ENCODE measurements around the gene NOX1. TPM values are rescaled to one million over a fixed set of nuclear protein-coding genes. Genes with fewer than 3 reads are reported as not detected.
"Not testable (repeated sequence)": the region's sequence is repeated elsewhere in the genome, so short reads cannot be mapped to it uniquely, and the experiment has no call there.

The NOX1 gene
- total and polyA plus RNA-seq, 4 donors: not detected

DNA sequence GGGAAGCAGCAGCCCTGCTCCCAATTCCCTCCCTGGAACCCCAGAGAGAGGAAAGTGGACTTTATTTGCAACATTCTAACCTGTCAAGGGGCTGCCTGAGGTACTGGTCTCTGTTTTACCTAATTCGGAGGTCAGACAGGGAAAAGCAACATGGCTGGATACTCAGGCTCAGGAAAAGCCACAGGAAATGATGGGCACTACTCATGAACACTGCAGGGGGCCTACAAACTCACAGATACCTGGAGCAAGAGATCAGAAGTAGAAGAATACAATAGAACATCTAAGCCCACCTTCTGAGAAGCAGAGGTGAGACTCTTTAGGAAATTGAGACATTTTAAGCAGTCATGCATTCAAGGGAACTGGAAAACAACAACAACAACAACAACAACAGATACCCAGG is 69.4 kb downstream of the NOX1 start:
- Histone ChIP-seq H3K27me3 (ENCODE audit: control insufficient read depth in 1 of 2, insufficient read depth in 2 of 2, low read length in 1 of 2) (no peaks in the 10 kb centered on the region), H3K36me3 (ENCODE audit: control insufficient read depth in 1 of 2, insufficient read depth in 2 of 2, low read length in 1 of 2) (no peaks in the 10 kb centered on the region), H3K4me1 (ENCODE audit: control insufficient read depth in 1 of 2, insufficient read depth in 2 of 2, low read length in 2 of 2) (no peaks in the 10 kb centered on the region), H3K27ac (ENCODE audit: low read depth in 1 of 2, low read length in 2 of 2) (no peak overlapping the region), H3K4me3 (ENCODE audit: low read length in 2 of 2) (no peak overlapping the region), H3K9me3 (ENCODE audit: control insufficient read depth, low read length) (no peaks in the 10 kb centered on the region)
- ATAC-seq (ENCODE audit: low FRiP score) (no peak), DNase-seq (no peak)
- 48 to 50% methylated on average over 1 of the region's 1 CpG for WGBS, 2 donors
- intact Hi-C loops (cut with DNase I): no loop called here

DNA sequence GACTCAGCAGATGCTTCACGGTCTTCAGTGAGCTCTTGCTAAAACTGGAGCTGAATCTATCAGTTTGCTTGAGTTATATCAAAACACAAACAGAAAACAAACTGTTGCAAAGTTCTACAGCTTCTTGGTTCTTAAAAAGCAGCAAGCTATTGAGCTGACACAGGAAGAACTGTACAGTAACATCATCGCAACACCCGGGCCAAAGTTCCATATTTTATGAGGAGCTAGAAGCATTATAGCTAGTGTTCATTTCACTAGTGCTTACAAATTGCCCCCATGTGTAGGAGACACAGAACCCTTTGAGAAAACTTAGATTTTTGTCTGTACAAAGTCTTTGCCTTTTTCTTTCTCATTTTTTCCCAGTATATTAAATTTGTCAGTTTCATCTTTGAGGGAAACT is 71.3 kb downstream of the NOX1 start:
- Histone ChIP-seq H3K4me3 (ENCODE audit: low read length in 2 of 2) (no peak overlapping the region), H3K27me3 (ENCODE audit: control insufficient read depth in 1 of 2, insufficient read depth in 2 of 2, low read length in 1 of 2) (no peaks in the 10 kb centered on the region), H3K4me1 (ENCODE audit: control insufficient read depth in 1 of 2, insufficient read depth in 2 of 2, low read length in 2 of 2) (no peaks in the 10 kb centered on the region), H3K9me3 (ENCODE audit: control insufficient read depth, low read length) (no peaks in the 10 kb centered on the region), H3K36me3 (ENCODE audit: control insufficient read depth in 1 of 2, insufficient read depth in 2 of 2, low read length in 1 of 2) (no peaks in the 10 kb centered on the region), H3K27ac (ENCODE audit: low read depth in 1 of 2, low read length in 2 of 2) (no peak overlapping the region)
- WGBS, 2 donors: 69 to 81% methylated on average over 3 of the region's 3 CpGs
- intact Hi-C loops (cut with DNase I): no loop called here
- ATAC-seq (ENCODE audit: low FRiP score) (no peak), DNase-seq (no peak)

DNA sequence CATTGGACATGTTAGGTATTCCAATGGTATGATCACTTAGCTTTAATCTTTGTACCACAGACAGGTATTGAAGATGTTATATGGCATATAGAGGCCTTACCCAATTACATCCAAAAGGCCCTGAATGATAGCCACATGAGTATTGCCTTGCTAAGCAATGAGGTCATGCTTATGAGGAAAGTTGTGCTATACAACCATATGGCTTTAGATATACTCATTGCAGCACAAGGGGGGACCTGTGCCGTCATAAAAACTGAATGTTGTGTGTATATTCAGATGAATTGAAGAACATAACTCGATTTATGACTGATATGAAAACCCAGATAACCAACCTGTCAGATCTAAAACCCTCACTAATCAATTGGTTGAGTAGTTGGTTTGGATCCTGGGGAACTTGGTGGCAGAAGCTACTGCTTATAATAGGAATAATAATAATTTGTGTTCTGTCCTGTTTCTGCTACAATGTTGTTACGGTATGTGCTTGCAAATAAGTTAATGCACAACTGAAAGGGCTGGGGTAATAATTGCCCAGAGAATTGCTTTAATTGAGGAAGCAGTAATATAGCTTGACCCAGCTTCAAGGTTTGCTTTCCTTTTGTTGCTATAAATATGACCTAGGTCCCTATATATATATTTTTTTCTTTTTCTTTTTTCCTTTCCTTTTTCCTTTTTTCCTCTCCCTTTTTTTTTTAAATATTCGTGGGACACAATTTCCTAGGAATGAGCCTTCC is 75.5 kb downstream of the NOX1 start:
- Histone ChIP-seq H3K4me3 (ENCODE audit: low read length in 2 of 2) (no peak overlapping the region), H3K4me1 (ENCODE audit: control insufficient read depth in 1 of 2, insufficient read depth in 2 of 2, low read length in 2 of 2) (no peaks in the 10 kb centered on the region), H3K36me3 (ENCODE audit: control insufficient read depth in 1 of 2, insufficient read depth in 2 of 2, low read length in 1 of 2) (no peaks in the 10 kb centered on the region), H3K9me3 (ENCODE audit: control insufficient read depth, low read length) (no peaks in the 10 kb centered on the region), H3K27ac (ENCODE audit: low read depth in 1 of 2, low read length in 2 of 2) (no peak overlapping the region), H3K27me3 (ENCODE audit: control insufficient read depth in 1 of 2, insufficient read depth in 2 of 2, low read length in 1 of 2) (no peaks in the 10 kb centered on the region)
- DNase-seq (no peak), ATAC-seq (ENCODE audit: low FRiP score) (no peak)
- 50 to 52% methylated on average over 4 of the region's 4 CpGs for WGBS, 2 donors
- intact Hi-C loops (cut with DNase I): no loop called here

DNA sequence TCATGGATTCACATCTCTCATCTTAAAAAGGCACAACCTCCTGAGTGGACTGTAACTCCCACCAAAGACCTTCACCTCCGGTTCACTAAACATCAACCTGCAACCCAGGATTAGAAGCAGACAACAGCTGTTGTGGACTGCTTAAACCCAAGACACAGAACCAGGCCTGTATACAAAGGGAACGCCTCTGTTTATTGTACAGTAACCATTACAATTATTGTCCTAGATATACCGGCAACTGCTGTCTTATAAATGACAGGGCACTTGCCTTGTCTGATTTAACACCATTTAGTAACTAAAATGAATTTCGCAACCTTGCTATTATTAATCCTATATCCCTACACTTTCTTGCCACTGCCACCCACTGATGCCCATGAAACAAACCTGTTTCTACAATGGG is 76.8 kb downstream of the NOX1 start:
- no peaks in the 10 kb centered on the region for H3K27me3 ChIP-seq (ENCODE audit: control insufficient read depth in 1 of 2, insufficient read depth in 2 of 2, low read length in 1 of 2)
- WGBS, 2 donors: 80 to 89% methylated on average over 4 of the region's 4 CpGs
- DNase-seq (no peak), ATAC-seq (ENCODE audit: low FRiP score) (no peak)
- no peaks in the 10 kb centered on the region for H3K4me1 ChIP-seq (ENCODE audit: control insufficient read depth in 1 of 2, insufficient read depth in 2 of 2, low read length in 2 of 2)
- H3K4me3 ChIP-seq (ENCODE audit: low read length in 2 of 2): no peak overlapping the region
- no peaks in the 10 kb centered on the region for H3K9me3 ChIP-seq (ENCODE audit: control insufficient read depth, low read length)
- H3K27ac ChIP-seq (ENCODE audit: low read depth in 1 of 2, low read length in 2 of 2): no peak overlapping the region
- intact Hi-C loops (cut with DNase I): no loop called here
- H3K36me3 ChIP-seq (ENCODE audit: control insufficient read depth in 1 of 2, insufficient read depth in 2 of 2, low read length in 1 of 2): no peaks in the 10 kb centered on the region

DNA sequence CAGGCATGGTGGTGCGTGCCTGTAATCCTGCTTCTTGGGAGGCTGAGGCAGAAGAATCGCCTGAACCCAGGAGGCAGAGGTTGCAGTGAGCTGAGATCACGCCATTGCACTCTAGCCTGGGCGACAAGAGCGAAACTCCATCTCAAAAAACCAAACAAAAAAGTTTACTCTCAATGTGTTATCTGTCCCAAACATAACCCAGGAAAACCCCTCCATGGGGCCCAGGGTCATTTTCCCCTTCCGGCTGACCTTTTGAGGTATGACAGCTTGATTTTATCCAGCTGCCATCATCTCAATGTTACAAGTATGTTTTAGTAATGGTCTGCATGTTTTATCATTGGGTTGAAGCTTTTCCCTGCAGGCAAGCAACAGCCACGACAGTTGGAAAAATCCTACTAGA is 77.8 kb downstream of the NOX1 start:
- H3K36me3 ChIP-seq (ENCODE audit: control insufficient read depth in 1 of 2, insufficient read depth in 2 of 2, low read length in 1 of 2); H3K9me3 ChIP-seq (ENCODE audit: control insufficient read depth, low read length); H3K27me3 ChIP-seq (ENCODE audit: control insufficient read depth in 1 of 2, insufficient read depth in 2 of 2, low read length in 1 of 2); H3K27ac ChIP-seq (ENCODE audit: low read depth in 1 of 2, low read length in 2 of 2); intact Hi-C loops (cut with DNase I); H3K4me1 ChIP-seq (ENCODE audit: control insufficient read depth in 1 of 2, insufficient read depth in 2 of 2, low read length in 2 of 2); H3K4me3 ChIP-seq (ENCODE audit: low read length in 2 of 2); ATAC-seq (ENCODE audit: low FRiP score); DNase-seq: not testable (repeated sequence)
- WGBS, 2 donors: 81 to 82% methylated on average over 7 of the region's 7 CpGs

Other genes starting within 250 kb of the NOX1 start
- 10 to 100 TPM in 1 of 2 donors, 1 to 10 TPM in 1; 9.5 to 12.2 TPM for gene TSPAN6, start 237.6 kb downstream of the NOX1 start, total RNA-seq
- gene TSPAN6, start 237.6 kb downstream of the NOX1 start, polyA plus RNA-seq: 1 to 10 TPM; 5.6 to 8.9 TPM
- 10 to 100 TPM; 36.8 to 48.2 TPM for gene SRPX2, start 230.2 kb downstream of the NOX1 start, total RNA-seq
- 10 to 100 TPM; 11.6 to 20.5 TPM for gene SRPX2, start 230.2 kb downstream of the NOX1 start, polyA plus RNA-seq
- 10 to 100 TPM; 12.6 to 14.4 TPM for gene SYTL4, start 142.2 kb downstream of the NOX1 start, total RNA-seq
- gene SYTL4, start 142.2 kb downstream of the NOX1 start, polyA plus RNA-seq: 1 to 10 TPM; 3.6 to 5.3 TPM
- gene CSTF2, start 54.0 kb downstream of the NOX1 start, total RNA-seq: 10 to 100 TPM in 1 of 2 donors, 1 to 10 TPM in 1; 8.8 to 11.1 TPM
- 1 to 10 TPM; 3.1 to 4.0 TPM for gene CSTF2, start 54.0 kb downstream of the NOX1 start, polyA plus RNA-seq
- gene XKRX, start 54.6 kb upstream of the NOX1 start, total RNA-seq: under 1 TPM; 0.27 to 0.32 TPM
- gene XKRX, start 54.6 kb upstream of the NOX1 start, polyA plus RNA-seq: under 1 TPM in 1 of 2 donors, not detected in 1; 0.26 TPM
- gene ARL13A, start 95.3 kb upstream of the NOX1 start, total RNA-seq: not detected
- not detected for gene ARL13A, start 95.3 kb upstream of the NOX1 start, polyA plus RNA-seq
- 10 to 100 TPM; 15.1 to 19.6 TPM for gene TRMT2B, start 177.8 kb upstream of the NOX1 start, total RNA-seq
- 1 to 10 TPM; 6.3 TPM for gene TRMT2B, start 177.8 kb upstream of the NOX1 start, polyA plus RNA-seq
- 1 to 10 TPM; 3.2 to 3.7 TPM for gene TMEM35A, start 204.5 kb upstream of the NOX1 start, total RNA-seq
- gene TMEM35A, start 204.5 kb upstream of the NOX1 start, polyA plus RNA-seq: 1 to 10 TPM; 2.9 to 3.7 TPM
- gene CENPI, start 223.8 kb upstream of the NOX1 start, total RNA-seq: 1 to 10 TPM; 1.3 to 1.7 TPM
- under 1 TPM in 1 of 2 donors, not detected in 1; 0.18 TPM for gene CENPI, start 223.8 kb upstream of the NOX1 start, polyA plus RNA-seq